HEK293T (cell line): Measurements from ENCODE around the gene HACD1.

Experiments used
- BHLHE40 ChIP-seq: fragments of 450-650 bp; IDR thresholded peaks from 2 replicates; pipeline ENCODE4 v1.6.1; 2016; ENCODE audit warnings: mild to moderate bottlenecking, moderate library complexity, borderline replicate concordance
- CTBP1 ChIP-seq: fragments of 450-650 bp; IDR thresholded peaks from 2 replicates; pipeline ENCODE4 v1.6.1; 2016; ENCODE audit warnings: borderline replicate concordance
- FOXA1 ChIP-seq: fragments of 450-650 bp; IDR thresholded peaks from 2 replicates; pipeline ENCODE4 v1.6.1; 2016; ENCODE audit warnings: mild to moderate bottlenecking
- FOXK2 ChIP-seq: fragments of 450-650 bp; IDR thresholded peaks from 2 replicates; pipeline ENCODE4 v1.6.1; 2016; ENCODE audit warnings: mild to moderate bottlenecking
- HDGF ChIP-seq: fragments of 450-650 bp; IDR thresholded peaks from 2 replicates; pipeline ENCODE4 v1.6.1; 2017; ENCODE audit warnings: antibody characterized with exemption, borderline replicate concordance
- LEF1 ChIP-seq: fragments of 450-650 bp; IDR thresholded peaks from 2 replicates; pipeline ENCODE4 v1.6.1; 2017; ENCODE audit warnings: mild to moderate bottlenecking, borderline replicate concordance
- NFRKB ChIP-seq: fragments of 450-650 bp; IDR thresholded peaks from 2 replicates; pipeline ENCODE4 v1.6.1; 2016; ENCODE audit warnings: mild to moderate bottlenecking, moderate library complexity
- SP1 ChIP-seq: fragments of 450-650 bp; IDR thresholded peaks from 2 replicates; pipeline ENCODE4 v1.6.1; 2017
- SUZ12 ChIP-seq: fragments of 450-650 bp; IDR thresholded peaks from 2 replicates; pipeline ENCODE4 v1.6.1; 2016; ENCODE audit warnings: mild to moderate bottlenecking
- TARDBP ChIP-seq: fragments of 450-650 bp; IDR thresholded peaks from 2 replicates; pipeline ENCODE4 v1.6.1; 2016

DNA sequence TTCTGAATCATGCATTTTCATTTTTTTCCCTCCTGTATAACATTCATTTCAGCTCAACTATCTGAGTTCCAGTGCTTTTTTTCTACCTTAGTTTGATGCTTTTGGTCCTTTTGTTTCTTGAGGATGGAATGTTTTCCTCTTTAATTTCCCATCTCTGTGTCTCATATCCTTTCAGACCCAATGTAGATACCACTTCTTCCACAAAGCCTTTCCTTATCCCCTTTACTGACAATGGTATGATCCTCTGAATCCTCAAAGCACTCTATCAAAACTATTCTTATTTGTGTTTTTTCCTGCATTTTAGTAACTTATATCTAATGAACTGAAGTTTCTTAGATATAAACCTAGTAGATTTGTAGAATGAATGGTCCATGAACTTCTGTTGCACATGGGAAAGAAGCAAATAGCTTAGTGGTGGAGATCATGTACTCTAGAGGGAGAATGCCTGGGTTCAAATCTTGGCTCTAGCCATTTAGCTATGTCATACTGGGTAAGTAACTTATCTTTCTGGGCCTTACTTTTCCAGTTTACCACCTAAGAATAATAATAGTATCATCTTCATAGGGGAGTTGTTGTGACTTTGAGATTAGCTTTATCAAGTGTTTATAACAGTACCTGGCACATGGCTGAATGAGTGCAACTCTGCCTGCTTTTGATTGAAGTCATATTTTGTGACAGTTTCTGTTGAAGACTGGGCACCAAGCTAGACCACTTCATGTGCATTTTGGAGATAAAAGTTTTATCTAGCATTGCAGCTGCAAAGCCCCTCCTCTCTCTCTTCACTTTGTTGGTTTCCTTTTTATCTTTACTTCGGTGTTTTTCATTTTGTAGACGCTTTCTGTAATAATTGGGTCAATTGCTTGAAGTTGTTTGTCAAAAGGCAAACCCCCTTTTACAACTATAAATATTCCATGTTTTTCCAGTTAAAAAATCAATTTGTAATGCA lies 45.3 kb upstream of the HACD1 start:
- no peak for TF ChIP-seq FOXK2
- TF ChIP-seq NFRKB: no peak
- no peak for TF ChIP-seq SUZ12
- TF ChIP-seq HDGF: no peak
- TF ChIP-seq SP1: no peak
- TF ChIP-seq LEF1: no peak
- TF ChIP-seq CTBP1: no peak
- TF ChIP-seq FOXA1: no peak
- no peak for TF ChIP-seq BHLHE40
- TF ChIP-seq TARDBP: no peak
